A673 (cell line): Measurements from ENCODE around the gene MBD3L2.

Experiments used
- EZH2 ChIP-seq: fragments of 200-600 bp; sonication (generic); IDR thresholded peaks from 2 replicates; pipeline ENCODE4 v1.6.1; 2017; ENCODE audit warnings: borderline replicate concordance, low read depth, mild to moderate bottlenecking, mixed read lengths, antibody characterized with exemption, low read length; ENCODE audit not compliant: poor library complexity, severe bottlenecking
- TF ChIP-seq, protein P1 (sequence below): fragments of 300-800, 200-600 bp; sonication (generic); conservative IDR thresholded peaks from 2 replicates; pipeline ENCODE4 v1.5.1; 2017; ENCODE audit warnings: low read depth, mild to moderate bottlenecking, antibody characterized with exemption, low read length, moderate library complexity, mixed read lengths

DNA sequence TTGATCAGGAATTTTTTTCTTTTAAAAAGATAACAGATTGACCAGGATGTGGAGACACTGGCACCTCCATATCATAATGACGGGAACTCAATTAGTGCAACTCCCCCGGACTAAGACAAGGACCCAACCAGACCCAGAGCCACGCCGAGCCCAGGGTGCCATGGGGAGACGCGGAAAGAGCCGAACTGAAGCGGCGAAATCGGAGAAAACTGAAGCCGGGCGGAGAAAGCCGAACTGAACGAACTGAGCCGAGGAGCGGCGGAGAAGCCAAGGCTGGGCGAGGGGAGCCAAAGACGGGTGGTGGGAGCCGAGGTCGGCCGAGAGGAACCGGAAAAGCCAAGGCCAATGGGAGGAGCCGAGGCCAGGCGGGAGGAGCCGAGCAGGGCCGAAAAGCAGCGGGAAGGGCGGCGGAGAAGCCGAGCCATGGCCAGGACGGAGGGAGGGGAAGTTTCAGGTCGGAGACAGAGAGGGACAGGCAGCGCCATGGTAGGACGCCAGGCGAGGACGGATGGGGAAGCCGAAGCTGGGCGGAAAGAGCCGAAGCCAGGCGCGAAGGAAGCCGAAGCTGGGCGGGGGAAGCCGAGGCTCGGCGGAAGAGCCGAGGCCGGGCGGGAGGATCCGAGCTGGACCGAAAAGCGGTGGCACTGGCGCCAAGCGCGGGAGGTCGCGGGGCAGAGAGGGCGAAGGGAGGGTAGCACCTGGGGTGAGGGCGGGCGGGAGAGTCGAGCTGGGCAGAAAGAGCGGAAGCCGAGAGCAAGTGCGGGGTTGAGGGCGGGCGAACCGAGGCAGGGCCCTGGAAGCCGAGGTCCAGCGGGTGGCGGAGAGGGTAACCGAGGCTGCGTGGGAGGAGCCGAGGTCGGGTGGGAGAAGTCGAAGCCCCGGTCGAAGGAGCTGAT lies 49.8 kb downstream of the MBD3L2 start:
- TF ChIP-seq, protein P1, sequence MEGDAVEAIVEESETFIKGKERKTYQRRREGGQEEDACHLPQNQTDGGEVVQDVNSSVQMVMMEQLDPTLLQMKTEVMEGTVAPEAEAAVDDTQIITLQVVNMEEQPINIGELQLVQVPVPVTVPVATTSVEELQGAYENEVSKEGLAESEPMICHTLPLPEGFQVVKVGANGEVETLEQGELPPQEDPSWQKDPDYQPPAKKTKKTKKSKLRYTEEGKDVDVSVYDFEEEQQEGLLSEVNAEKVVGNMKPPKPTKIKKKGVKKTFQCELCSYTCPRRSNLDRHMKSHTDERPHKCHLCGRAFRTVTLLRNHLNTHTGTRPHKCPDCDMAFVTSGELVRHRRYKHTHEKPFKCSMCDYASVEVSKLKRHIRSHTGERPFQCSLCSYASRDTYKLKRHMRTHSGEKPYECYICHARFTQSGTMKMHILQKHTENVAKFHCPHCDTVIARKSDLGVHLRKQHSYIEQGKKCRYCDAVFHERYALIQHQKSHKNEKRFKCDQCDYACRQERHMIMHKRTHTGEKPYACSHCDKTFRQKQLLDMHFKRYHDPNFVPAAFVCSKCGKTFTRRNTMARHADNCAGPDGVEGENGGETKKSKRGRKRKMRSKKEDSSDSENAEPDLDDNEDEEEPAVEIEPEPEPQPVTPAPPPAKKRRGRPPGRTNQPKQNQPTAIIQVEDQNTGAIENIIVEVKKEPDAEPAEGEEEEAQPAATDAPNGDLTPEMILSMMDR, result no peak
- no peak for TF ChIP-seq EZH2
